ENCODE data around the gene RAD51D. TPM values are rescaled to one million over a fixed set of nuclear protein-coding genes. Genes with fewer than 3 reads are reported as not detected.
"Not testable (repeated sequence)": the region's sequence is repeated elsewhere in the genome, so short reads cannot be mapped to it uniquely, and the experiment has no call there.

Gene RAD51D
- total RNA-seq, 2 donors from 2014 or later = 27.8 to 68.3 TPM

- H3K27me3 Mint-ChIP-seq = no peaks in the 10 kb centered on the region
- DNase-seq (ENCODE audit: low spot score) (peak; percentile 26), ATAC-seq (no peak)
- no peak overlapping the region for H3K4me3 Mint-ChIP-seq
- no peak overlapping the region for H3K27ac Mint-ChIP-seq
- peaks cover 11% of the 10 kb centered on the region for H3K36me3 Mint-ChIP-seq
- no peaks in the 10 kb centered on the region for H3K9me3 Mint-ChIP-seq
- H3K4me1 Mint-ChIP-seq (ENCODE audit: low read depth in 2 of 2) = no peaks in the 10 kb centered on the region
These were observed 10.7 kb upstream of the RAD51D start for GRCh38 chr17:35130392-35130791.

- Mint-ChIP-seq H3K9me3 (no peaks in the 10 kb centered on the region), H3K4me3 (no peak overlapping the region), H3K4me1 (ENCODE audit: low read depth in 2 of 2) (no peaks in the 10 kb centered on the region), H3K36me3 (peaks cover 10% of the 10 kb centered on the region), H3K27ac (no peak overlapping the region), H3K27me3 (no peaks in the 10 kb centered on the region)
- ATAC-seq (no peak), DNase-seq (ENCODE audit: low spot score) (peak; percentile 32)
These were observed 10.3 kb upstream of the RAD51D start for GRCh38 chr17:35129973-35130351.

GRCh38 chr17:35129154-35129972 lies 9.7 kb upstream of the RAD51D start:
- H3K9me3 Mint-ChIP-seq = no peaks in the 10 kb centered on the region
- no peak overlapping the region for H3K27ac Mint-ChIP-seq
- ATAC-seq = peak in 1 of 2 donors; percentile 25

GRCh38 chr17:35127751-35128514 lies 8.3 kb upstream of the RAD51D start:
- Mint-ChIP-seq H3K27ac (no peak overlapping the region), H3K4me1 (ENCODE audit: low read depth in 2 of 2) (no peaks in the 10 kb centered on the region), H3K36me3 (no peaks in the 10 kb centered on the region), H3K27me3 (no peaks in the 10 kb centered on the region), H3K9me3 (no peaks in the 10 kb centered on the region), H3K4me3 (no peak overlapping the region)
- no peak for ATAC-seq
- DNase-seq (ENCODE audit: low spot score) = peak; percentile 38

More at GRCh38 chr17:35129154-35129972, 9.7 kb upstream of the RAD51D start:
- Mint-ChIP-seq H3K36me3 (peaks cover 9% of the 10 kb centered on the region), H3K27me3 (no peaks in the 10 kb centered on the region), H3K4me3 (no peak overlapping the region), H3K4me1 (ENCODE audit: low read depth in 2 of 2) (no peaks in the 10 kb centered on the region)
- peak; percentile 54 for DNase-seq (ENCODE audit: low spot score)

GRCh38 chr17:35121315-35121714 lies 1.7 kb upstream of the RAD51D start, which contains the start of gene FNDC8:
Gene FNDC8, plus strand, starts transcription at chr17:35121615. Its CDS starts 79 bp downstream, at chr17:35121694.
- no peak for ATAC-seq
- no peaks in the 10 kb centered on the region for H3K27me3 Mint-ChIP-seq
- peaks cover 21 to 23% of the 10 kb centered on the region in 2 donors for H3K4me1 Mint-ChIP-seq (ENCODE audit: low read depth in 2 of 2)
- H3K9me3 Mint-ChIP-seq = no peaks in the 10 kb centered on the region
- no peak within 1 kb of the TSS for H3K27ac Mint-ChIP-seq
- DNase-seq (ENCODE audit: low spot score) = peak; percentile 54
- H3K36me3 Mint-ChIP-seq = no peaks in the 10 kb centered on the region
- no peak within 1 kb of the TSS for H3K4me3 Mint-ChIP-seq

- H3K9me3 Mint-ChIP-seq = no peaks in the 10 kb centered on the region
- H3K27me3 Mint-ChIP-seq = no peaks in the 10 kb centered on the region
- no peak for ATAC-seq
- H3K4me3 Mint-ChIP-seq = peak overlapping the region; percentile 88
- H3K27ac Mint-ChIP-seq = peak overlapping the region; percentile 64 to 94
- DNase-seq (ENCODE audit: low spot score) = peak; percentile 32
- H3K4me1 Mint-ChIP-seq (ENCODE audit: low read depth in 2 of 2) = peaks cover 21 to 38% of the 10 kb centered on the region in 2 donors
- no peaks in the 10 kb centered on the region for H3K36me3 Mint-ChIP-seq
These were observed 1.7 kb downstream of the RAD51D start for GRCh38 chr17:35117984-35118383.

GRCh38 chr17:35116845-35117244 lies 2.8 kb downstream of the RAD51D start:
- DNase-seq (ENCODE audit: low spot score) (no peak), ATAC-seq (no peak)
- Mint-ChIP-seq H3K27ac (peak overlapping the region in 1 of 2 donors; percentile 94), H3K4me3 (no peak overlapping the region), H3K9me3 (no peaks in the 10 kb centered on the region), H3K4me1 (ENCODE audit: low read depth in 2 of 2) (peaks cover 21 to 39% of the 10 kb centered on the region in 2 donors), H3K36me3 (no peaks in the 10 kb centered on the region), H3K27me3 (no peaks in the 10 kb centered on the region)

- ATAC-seq, H3K36me3 Mint-ChIP-seq, H3K4me3 Mint-ChIP-seq, H3K9me3 Mint-ChIP-seq, H3K27me3 Mint-ChIP-seq, H3K27ac Mint-ChIP-seq: not testable (repeated sequence)
- H3K4me1 Mint-ChIP-seq (ENCODE audit: low read depth in 2 of 2) = peaks cover 11 to 31% of the 10 kb centered on the region in 2 donors
- DNase-seq (ENCODE audit: low spot score) = peak; percentile 28
These were observed 8.9 kb downstream of the RAD51D start for GRCh38 chr17:35110791-35111190.

- H3K27ac Mint-ChIP-seq = peak overlapping the region in 1 of 2 donors; percentile 71
- H3K4me1 Mint-ChIP-seq (ENCODE audit: low read depth in 2 of 2) = peaks cover 11 to 24% of the 10 kb centered on the region in 2 donors
- peaks cover 28% of the 10 kb centered on the region for H3K36me3 Mint-ChIP-seq
- no peak overlapping the region for H3K4me3 Mint-ChIP-seq
- no peak for ATAC-seq
- H3K9me3 Mint-ChIP-seq = no peaks in the 10 kb centered on the region
- H3K27me3 Mint-ChIP-seq = no peaks in the 10 kb centered on the region
- DNase-seq (ENCODE audit: low spot score) = no peak
These were observed 14.7 kb downstream of the RAD51D start for GRCh38 chr17:35104844-35105450.

GRCh38 chr17:35103271-35103670 lies 16.4 kb downstream of the RAD51D start:
- H3K36me3 Mint-ChIP-seq = peaks cover 36% of the 10 kb centered on the region
- H3K27me3 Mint-ChIP-seq = no peaks in the 10 kb centered on the region
- ATAC-seq (peak in 1 of 2 donors; percentile 21), DNase-seq (ENCODE audit: low spot score) (no peak)
- H3K9me3 Mint-ChIP-seq = no peaks in the 10 kb centered on the region
- H3K4me3 Mint-ChIP-seq = no peak overlapping the region
- peaks cover 6 to 21% of the 10 kb centered on the region in 2 donors for H3K4me1 Mint-ChIP-seq (ENCODE audit: low read depth in 2 of 2)
- no peak overlapping the region for H3K27ac Mint-ChIP-seq

GRCh38 chr17:35101725-35102124 lies 17.9 kb downstream of the RAD51D start:
- Mint-ChIP-seq H3K27me3 (no peaks in the 10 kb centered on the region), H3K36me3 (peaks cover 36% of the 10 kb centered on the region), H3K4me1 (ENCODE audit: low read depth in 2 of 2) (peaks cover 0 to 13% of the 10 kb centered on the region in 2 donors), H3K9me3 (no peaks in the 10 kb centered on the region), H3K4me3 (no peak overlapping the region), H3K27ac (peak overlapping the region in 1 of 2 donors; percentile 3)
- no peak for DNase-seq (ENCODE audit: low spot score)
- peak in 1 of 2 donors; percentile 74 for ATAC-seq

GRCh38 chr17:35101036-35101435 lies 18.6 kb downstream of the RAD51D start:
- no peaks in the 10 kb centered on the region for H3K27me3 Mint-ChIP-seq
- no peak overlapping the region for H3K27ac Mint-ChIP-seq
- DNase-seq (ENCODE audit: low spot score) (no peak), ATAC-seq (no peak)
- peaks cover 36% of the 10 kb centered on the region for H3K36me3 Mint-ChIP-seq
- peaks cover 0 to 11% of the 10 kb centered on the region in 2 donors for H3K4me1 Mint-ChIP-seq (ENCODE audit: low read depth in 2 of 2)
- no peaks in the 10 kb centered on the region for H3K9me3 Mint-ChIP-seq
- H3K4me3 Mint-ChIP-seq = no peak overlapping the region

GRCh38 chr17:35099908-35100307 lies 19.8 kb downstream of the RAD51D start:
- H3K27ac Mint-ChIP-seq = no peak overlapping the region
- no peak for ATAC-seq
- H3K36me3 Mint-ChIP-seq = peaks cover 26% of the 10 kb centered on the region

More at GRCh38 chr17:35099908-35100307, 19.8 kb downstream of the RAD51D start:
- H3K4me1 Mint-ChIP-seq (ENCODE audit: low read depth in 2 of 2) = peaks cover 2 to 7% of the 10 kb centered on the region in 2 donors
- H3K27me3 Mint-ChIP-seq = no peaks in the 10 kb centered on the region
- DNase-seq (ENCODE audit: low spot score) = no peak
- H3K9me3 Mint-ChIP-seq = no peaks in the 10 kb centered on the region
- no peak overlapping the region for H3K4me3 Mint-ChIP-seq

Measured in natural killer cell treated with Interleukin-12 subunit alpha and Interleukin-12 subunit beta and Interleukin-15 and Interleukin-18, amount 100 ng/mL, for 72 hours (primary cell).